Endothelial cell of umbilical vein (primary cell): ENCODE data around the gene PRUNE2. TPM values are rescaled to one million over a fixed set of nuclear protein-coding genes. Genes with fewer than 3 reads are reported as not detected.

ENCODE experiments used
- BruUV-seq: library from RNA; stranded (reverse); fragments of 400-500 nt; replicated peaks from 2 replicates; lab custom pipeline; 2021; lab: Mats Ljungman, UMichigan
- CTCF ChIA-PET: fragments of 300-600, 350-600 bp; sonication (Branson Sonifier 250); formaldehyde crosslinking; loops from one replicate; lab custom pipeline; 2021; ENCODE audit warnings: antibody characterized with exemption, inconsistent platforms; lab: Charles Lee
- POLR2A ChIA-PET: fragments of 300-600, 350-600 bp; sonication (Branson Sonifier 250); formaldehyde crosslinking; loops from one replicate; lab custom pipeline; 2021; ENCODE audit warnings: antibody characterized with exemption, inconsistent platforms; lab: Charles Lee
- DNase-seq: peaks from one replicate; pipeline ENCODE4 v3.0.0-alpha.2; 2011; ENCODE audit warnings: low read depth, low spot score
- FAIRE-seq: peaks from 2 replicates; lab custom pipeline; 2011; peaks lifted over from hg19 to GRCh38; lab: Jason Lieb, UNC
- H2AFZ ChIP-seq: 2 replicates; pipeline ENCODE4 v1.6.0; 2012; ENCODE audit warnings: low read depth, low read length, control low read depth, inconsistent platforms
- H3K27ac ChIP-seq: 2 replicates; pipeline ENCODE4 v1.5.1; 2011; ENCODE audit warnings: low read depth, mild to moderate bottlenecking, control low read depth, low read length, moderate library complexity; ENCODE audit not compliant: insufficient read depth
- H3K27me3 ChIP-seq, 2 experiments: 2 replicates each; pipeline versions ENCODE4 v1.6.0 to v1.6.1; 2011; ENCODE audit warnings: low read length in 2 of 2, mixed read lengths in 1 of 2; ENCODE audit not compliant: control insufficient read depth in 2 of 2, insufficient read depth in 2 of 2
- H3K36me3 ChIP-seq, 2 experiments: 2 replicates in 1 of 2; 3 replicates in 1 of 2; pipeline ENCODE4 v1.5.1; 2011; ENCODE audit warnings: low read length in 2 of 2, mild to moderate bottlenecking in 1 of 2, moderate library complexity in 1 of 2; ENCODE audit not compliant: control insufficient read depth in 2 of 2, insufficient read depth in 2 of 2; ENCODE audit errors: extremely low read depth in 1 of 2
- H3K4me1 ChIP-seq: 3 replicates; pipeline ENCODE4 v1.5.1; 2011; ENCODE audit warnings: mild to moderate bottlenecking, low read length; ENCODE audit not compliant: control insufficient read depth, insufficient read depth; ENCODE audit errors: extremely low read depth
- H3K4me2 ChIP-seq: 2 replicates; pipeline ENCODE4 v1.6.1; 2011; ENCODE audit warnings: low read length, control low read depth, mixed read lengths; ENCODE audit not compliant: insufficient read depth
- H3K4me3 ChIP-seq, 3 experiments: fragments of 200-600 bp in 1 of 3; sonication (generic), shearing (Covaris generic) in 1 of 3; replicated peaks in 1 of 3; 2 replicates each; pipeline ENCODE4 v1.5.1; 2011 to 2016; ENCODE audit warnings: control low read depth in 3 of 3, low read length in 3 of 3, mild to moderate bottlenecking in 2 of 3, inconsistent platforms in 1 of 3, low read depth in 1 of 3, moderate library complexity in 1 of 3; ENCODE audit not compliant: insufficient read depth in 1 of 3
- H3K79me2 ChIP-seq: 2 replicates; pipeline ENCODE4 v1.6.0; 2012; ENCODE audit warnings: low read length, inconsistent platforms; ENCODE audit not compliant: control insufficient read depth, insufficient read depth
- H3K9ac ChIP-seq: replicated peaks from 2 replicates; pipeline ENCODE3; 2011; ENCODE audit warnings: low read length, control low read depth; ENCODE audit not compliant: insufficient read depth; ENCODE audit errors: extremely low read depth
- H3K9me1 ChIP-seq: replicated peaks from 3 replicates; pipeline ENCODE4 v1.6.0; 2011; ENCODE audit warnings: mild to moderate bottlenecking, low read length; ENCODE audit not compliant: control insufficient read depth, insufficient read depth; ENCODE audit errors: extremely low read depth
- H3K9me3 ChIP-seq: replicated peaks from 2 replicates; pipeline ENCODE4 v1.5.1; 2012; ENCODE audit warnings: low read length, inconsistent platforms; ENCODE audit not compliant: control insufficient read depth, insufficient read depth
- H4K20me1 ChIP-seq: replicated peaks from 2 replicates; pipeline ENCODE3; 2011; ENCODE audit warnings: mild to moderate bottlenecking, low read length; ENCODE audit not compliant: control insufficient read depth, insufficient read depth; ENCODE audit errors: extremely low read depth
- EZH2 ChIP-seq: IDR thresholded peaks from 2 replicates; pipeline ENCODE4 v1.6.1; 2012; ENCODE audit warnings: borderline replicate concordance, low read depth, mild to moderate bottlenecking, moderate library complexity, low read length, inconsistent platforms; ENCODE audit not compliant: severe bottlenecking
- FOS ChIP-seq: IDR thresholded peaks from 2 replicates; pipeline ENCODE4 v1.6.1; 2011; ENCODE audit warnings: mild to moderate bottlenecking, low read length, moderate library complexity, borderline replicate concordance; ENCODE audit not compliant: insufficient read depth
- GATA2 ChIP-seq: IDR thresholded peaks from 2 replicates; pipeline ENCODE4 v1.7.0; 2011; ENCODE audit warnings: low read depth, mild to moderate bottlenecking, moderate library complexity, mixed read lengths, low read length; ENCODE audit not compliant: insufficient read length, insufficient read depth
- JUN ChIP-seq: IDR thresholded peaks from 2 replicates; pipeline ENCODE4 v1.6.1; 2011; ENCODE audit warnings: borderline replicate concordance, low read depth; ENCODE audit not compliant: insufficient read length, insufficient read depth
- MYC ChIP-seq: IDR thresholded peaks from one replicate; pipeline ENCODE4 v1.6.1; 2011; ENCODE audit warnings: mild to moderate bottlenecking, low read depth, low read length
- POLR2A ChIP-seq: IDR thresholded peaks from 2 replicates; pipeline ENCODE4 v1.6.1; 2012; ENCODE audit warnings: low read depth, mild to moderate bottlenecking, control low read depth, low read length
- POLR2AphosphoS5 ChIP-seq: IDR thresholded peaks from 2 replicates; pipeline ENCODE4 v1.6.1; 2012; ENCODE audit warnings: low read depth, mild to moderate bottlenecking, control low read depth, low read length, moderate library complexity; ENCODE audit not compliant: insufficient read depth
- dilution Hi-C: fragments of 300-500 bp; cut with MboI; formaldehyde crosslinking; loops from one replicate; pipeline ENCODE4 v1.15.0; 2019; ENCODE audit warnings: low sequenced_read_pairs; ENCODE audit not compliant: extremely low pct_ligation_motif_present
- intact Hi-C: fragments of 100-400 bp; cut with micrococcal nuclease; formaldehyde crosslinking; loops from one replicate; pipeline ENCODE4 v1.10.0; 2022
- polyA plus RNA-seq, 4 experiments: library from polyadenylated mRNA; depleted of rRNA in 3 of 4; stranded (reverse) in 3 of 4; unstranded in 1 of 4; fragments of >200 nt; gene quantifications; 2 replicates each; pipeline versions ENCODE4 v1.2.1 to v1.2.3, GENCODE V29; 2011 to 2012; ENCODE audit warnings: missing spikeins in 1 of 4
- total RNA-seq: library from RNA; stranded (reverse); gene quantifications from 2 replicates; pipeline ENCODE4 v1.2.3, GENCODE V29; 2021
- TF ChIP-seq, protein P1 (sequence below), 2 donors: IDR thresholded peaks; 1 replicate in 1 of 2; 2 replicates in 1 of 2; pipeline ENCODE4 v1.5.1; 2011; ENCODE audit warnings: low read length in 2 of 2, mild to moderate bottlenecking in 2 of 2, moderate library complexity in 2 of 2, control low read depth in 1 of 2, inconsistent platforms in 1 of 2, low read depth in 1 of 2; ENCODE audit not compliant: insufficient read depth in 1 of 2; ENCODE audit errors: extremely low read depth in 1 of 2
- TF ChIP-seq, protein P2 (sequence below): IDR thresholded peaks from 2 replicates; pipeline ENCODE4 v1.6.1; 2011; ENCODE audit not compliant: insufficient read depth, insufficient read length

PRUNE2 gene
- total and polyA plus RNA-seq, 2 donors (not counting 3 experiments of a cell fraction or from before 2014, with no cell fraction given): 15.8 to 21.7 TPM

- Histone ChIP-seq H3K79me2 (no peaks in the 10 kb centered on the region), H2AFZ (no peak overlapping the region), H3K27ac (no peak overlapping the region), H3K4me3 (no peak overlapping the region), H3K4me2 (no peak overlapping the region), H3K4me1 (no peaks in the 10 kb centered on the region), H3K9me1 (no peaks in the 10 kb centered on the region), H3K9me3 (no peaks in the 10 kb centered on the region), H3K9ac (no peak overlapping the region), H3K36me3 (no peaks in the 10 kb centered on the region), H4K20me1 (no peaks in the 10 kb centered on the region), H3K27me3 (peaks cover 26 to 33% of the 10 kb centered on the region in 2 experiments)
- ChIA-PET CTCF (no interaction called here), POLR2A (no interaction called here)
- intact Hi-C loops (no loop called here), dilution Hi-C loops (no loop called here)
- DNase-seq (no peak), FAIRE-seq (no peak)
- TF ChIP-seq JUN: no peak
- TF ChIP-seq GATA2: no peak
- no peak for TF ChIP-seq FOS
- TF ChIP-seq EZH2: no peak
- TF ChIP-seq POLR2AphosphoS5: no peak
- TF ChIP-seq, protein P1, sequence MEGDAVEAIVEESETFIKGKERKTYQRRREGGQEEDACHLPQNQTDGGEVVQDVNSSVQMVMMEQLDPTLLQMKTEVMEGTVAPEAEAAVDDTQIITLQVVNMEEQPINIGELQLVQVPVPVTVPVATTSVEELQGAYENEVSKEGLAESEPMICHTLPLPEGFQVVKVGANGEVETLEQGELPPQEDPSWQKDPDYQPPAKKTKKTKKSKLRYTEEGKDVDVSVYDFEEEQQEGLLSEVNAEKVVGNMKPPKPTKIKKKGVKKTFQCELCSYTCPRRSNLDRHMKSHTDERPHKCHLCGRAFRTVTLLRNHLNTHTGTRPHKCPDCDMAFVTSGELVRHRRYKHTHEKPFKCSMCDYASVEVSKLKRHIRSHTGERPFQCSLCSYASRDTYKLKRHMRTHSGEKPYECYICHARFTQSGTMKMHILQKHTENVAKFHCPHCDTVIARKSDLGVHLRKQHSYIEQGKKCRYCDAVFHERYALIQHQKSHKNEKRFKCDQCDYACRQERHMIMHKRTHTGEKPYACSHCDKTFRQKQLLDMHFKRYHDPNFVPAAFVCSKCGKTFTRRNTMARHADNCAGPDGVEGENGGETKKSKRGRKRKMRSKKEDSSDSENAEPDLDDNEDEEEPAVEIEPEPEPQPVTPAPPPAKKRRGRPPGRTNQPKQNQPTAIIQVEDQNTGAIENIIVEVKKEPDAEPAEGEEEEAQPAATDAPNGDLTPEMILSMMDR (IDR thresholded peaks at IDR 0.05; ENCODE audit: extremely low read depth in 1 of 2, insufficient read depth in 1 of 2, low read depth in 1 of 2, low read length in 2 of 2): no peak
- no peak for TF ChIP-seq POLR2A
- TF ChIP-seq MYC: no peak
- TF ChIP-seq, protein P2, sequence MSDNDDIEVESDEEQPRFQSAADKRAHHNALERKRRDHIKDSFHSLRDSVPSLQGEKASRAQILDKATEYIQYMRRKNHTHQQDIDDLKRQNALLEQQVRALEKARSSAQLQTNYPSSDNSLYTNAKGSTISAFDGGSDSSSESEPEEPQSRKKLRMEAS: no peak
- BruUV-seq: no TSS peak
Observed at GRCh38 chr9:76902395-76902794, 3.5 kb downstream of the PRUNE2 start.
